ENCODE measurements around the gene HAUS5. TPM values are rescaled to one million over a fixed set of nuclear protein-coding genes. Genes with fewer than 3 reads are reported as not detected.

HAUS5 gene
- total and polyA plus RNA-seq, 2 of the 8 experiments (the other 6 are each of a cell fraction or from before 2014, with no cell fraction given) = 13.8 to 25.7 TPM

GRCh38 chr19:35608251-35608650 lies 4.3 kb upstream of the HAUS5 start (continued):
- no peak; the same call in 1 of the 2 replicates for TF ChIP-seq SIX5 (IDR thresholded peaks at IDR 0.05; ENCODE audit: low read depth, low read length)
- TF ChIP-seq TAF7 (optimal IDR thresholded peaks at IDR 0.05; ENCODE audit: borderline replicate concordance, low read depth, low read length) = no peak
- no peak for TF ChIP-seq SP2 (IDR thresholded peaks at IDR 0.05; ENCODE audit: low read length)
- no peak for TF ChIP-seq ZNF274 (IDR thresholded peaks at IDR 0.05; ENCODE audit: borderline replicate concordance, extremely low read depth, low read length)
